ENCODE data around the gene TNNT3.
A peak's percentile ranks its signal among the peaks of the same experiment; 100 is the strongest.

TNNT3 gene

GRCh38 chr11:1888811-1889210 is 30.7 kb upstream of the TNNT3 start:
- no peaks in the 10 kb centered on the region for H3K9me3 Mint-ChIP-seq
- H3K4me1 Mint-ChIP-seq (ENCODE audit: low read depth) = peaks cover 12% of the 10 kb centered on the region
- peak overlapping the region; percentile 35 for H3K4me3 Mint-ChIP-seq

DNA sequence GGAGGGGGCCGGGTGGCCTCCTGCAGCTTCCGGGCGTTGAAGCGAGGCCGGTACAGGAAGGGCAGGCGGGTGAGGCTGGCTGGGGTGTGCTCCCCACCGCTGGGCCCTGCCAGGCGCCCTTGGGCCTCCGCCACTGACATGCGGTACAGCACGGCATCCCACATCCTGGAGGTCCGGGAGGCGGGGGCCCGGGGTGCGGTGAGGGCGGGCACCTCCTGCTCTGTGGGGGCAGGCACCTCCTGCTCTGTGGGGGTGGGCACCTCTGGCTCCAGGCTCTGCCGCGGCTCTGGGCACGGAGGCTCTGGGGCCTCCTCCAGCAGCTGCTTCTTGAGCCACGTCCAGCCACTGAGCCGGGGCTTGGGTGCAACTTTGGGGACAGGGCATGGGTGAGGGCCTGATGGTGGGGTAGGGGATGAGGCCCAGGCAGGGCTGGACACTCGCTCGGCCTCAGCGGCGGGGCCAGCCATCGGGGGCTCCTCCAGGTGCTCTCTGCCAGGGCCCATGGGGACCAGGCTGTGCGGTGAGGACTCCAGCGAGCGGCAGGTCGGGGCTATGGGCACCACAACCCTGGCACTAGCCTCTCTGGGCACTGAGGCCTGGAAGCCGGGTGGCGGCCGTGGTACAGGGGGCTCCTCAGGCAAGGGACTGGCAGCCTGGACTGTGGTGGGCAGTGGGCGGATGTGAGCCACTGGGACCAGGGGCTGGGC is 30.1 kb upstream of the TNNT3 start:
- H3K36me3 Mint-ChIP-seq (ENCODE audit: low read depth) = peaks cover 20% of the 10 kb centered on the region
- peaks cover 12% of the 10 kb centered on the region for H3K4me1 Mint-ChIP-seq (ENCODE audit: low read depth)
- peak overlapping the region; percentile 58 for H3K27ac Mint-ChIP-seq
- no peaks in the 10 kb centered on the region for H3K9me3 Mint-ChIP-seq
- peak overlapping the region; percentile 35 for H3K4me3 Mint-ChIP-seq
- H3K27me3 Mint-ChIP-seq (ENCODE audit: low read depth) = no peaks in the 10 kb centered on the region

More at GRCh38 chr11:1888811-1889210, 30.7 kb upstream of the TNNT3 start:
- Mint-ChIP-seq H3K27me3 (ENCODE audit: low read depth) (no peaks in the 10 kb centered on the region), H3K36me3 (ENCODE audit: low read depth) (peaks cover 20% of the 10 kb centered on the region), H3K27ac (peak overlapping the region; percentile 58)

- no peaks in the 10 kb centered on the region for H3K9me3 Mint-ChIP-seq
Observed at GRCh38 chr11:1889941-1890855, 29.3 kb upstream of the TNNT3 start.

DNA sequence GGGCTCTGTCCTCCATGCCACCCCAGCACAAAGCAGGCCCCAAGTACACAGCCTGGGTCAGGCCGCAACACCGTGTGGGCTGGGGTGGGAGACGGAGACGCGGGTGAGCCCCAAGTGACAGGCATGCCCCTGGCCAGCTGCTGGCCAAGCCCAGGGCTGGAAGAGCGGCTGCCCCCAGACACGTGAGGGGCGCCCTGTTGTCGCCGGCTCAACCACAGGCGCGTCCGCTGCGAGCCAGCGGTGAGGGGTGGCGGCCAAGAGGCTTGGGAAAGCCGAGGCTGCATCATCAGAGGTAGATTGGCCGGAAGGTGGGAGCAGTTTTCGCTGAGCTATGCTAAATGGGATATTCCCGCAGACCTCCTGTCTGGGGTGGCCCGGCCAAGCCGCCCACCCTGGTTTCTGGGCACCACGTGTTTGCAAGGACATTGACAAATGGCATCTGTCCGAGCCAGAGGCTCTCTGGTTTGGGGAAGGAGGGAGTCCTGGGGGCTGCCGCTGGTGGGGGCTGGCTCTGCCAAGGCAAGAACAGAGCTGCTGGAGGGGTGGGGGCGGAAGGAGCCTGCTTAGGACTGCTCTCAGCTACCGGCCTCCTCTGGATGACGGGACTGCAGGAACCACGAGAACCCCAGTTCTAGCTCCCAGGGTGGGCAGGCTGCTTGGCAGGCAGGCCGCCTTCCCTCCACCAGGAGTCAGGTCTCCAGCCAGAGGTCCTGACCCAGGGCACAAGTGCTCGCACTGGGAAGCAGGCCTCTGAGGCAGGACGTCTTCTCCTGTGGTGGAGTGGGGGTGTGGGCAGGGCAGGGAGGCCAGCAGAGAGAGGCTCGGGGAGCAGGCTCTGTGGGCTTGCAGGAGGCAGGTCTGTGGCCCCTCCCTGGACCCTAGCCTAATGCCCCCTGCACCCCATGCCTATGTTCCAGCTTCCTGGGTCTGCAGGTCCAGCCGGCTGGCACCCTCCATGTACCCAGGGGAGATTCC is 28.4 kb upstream of the TNNT3 start:
- Mint-ChIP-seq H3K4me3 (no peak overlapping the region), H3K36me3 (ENCODE audit: low read depth) (peaks cover 20% of the 10 kb centered on the region), H3K9me3 (no peaks in the 10 kb centered on the region), H3K4me1 (ENCODE audit: low read depth) (peaks cover 12% of the 10 kb centered on the region), H3K27me3 (ENCODE audit: low read depth) (peaks cover 3% of the 10 kb centered on the region), H3K27ac (no peak overlapping the region)

More at GRCh38 chr11:1889941-1890855, 29.3 kb upstream of the TNNT3 start:
- no peaks in the 10 kb centered on the region for H3K27me3 Mint-ChIP-seq (ENCODE audit: low read depth)
- peak overlapping the region; percentile 6 for H3K27ac Mint-ChIP-seq
- peaks cover 12% of the 10 kb centered on the region for H3K4me1 Mint-ChIP-seq (ENCODE audit: low read depth)
- peak overlapping the region; percentile 27 for H3K4me3 Mint-ChIP-seq
- H3K36me3 Mint-ChIP-seq (ENCODE audit: low read depth) = peaks cover 20% of the 10 kb centered on the region

DNA sequence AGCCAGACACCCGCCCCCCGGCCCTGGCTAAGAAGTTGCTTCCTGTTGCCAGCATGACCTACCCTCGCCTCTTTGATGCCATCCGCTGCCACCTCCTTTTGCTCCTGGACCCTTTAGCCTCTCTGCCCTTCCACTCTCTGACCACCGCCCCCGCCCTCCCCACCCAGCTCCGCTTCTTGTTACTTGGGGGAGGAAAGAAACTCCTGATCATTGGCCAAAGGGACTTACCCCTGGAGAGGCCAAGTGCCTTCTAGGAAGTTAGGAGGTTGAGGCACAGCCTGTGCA is 27.7 kb upstream of the TNNT3 start, which contains the start of gene PRR33:
Gene PRR33 (minus strand): TSS at position 65 of the 285 bp plus-strand sequence. CDS start 1,311 bp downstream, outside the sequence.
- Mint-ChIP-seq H3K4me1 (ENCODE audit: low read depth) (peaks cover 12% of the 10 kb centered on the region), H3K27ac (peak within 1 kb of the TSS; percentile 27), H3K27me3 (ENCODE audit: low read depth) (peaks cover 9% of the 10 kb centered on the region), H3K9me3 (no peaks in the 10 kb centered on the region), H3K36me3 (ENCODE audit: low read depth) (peaks cover 19% of the 10 kb centered on the region), H3K4me3 (no peak within 1 kb of the TSS)

DNA sequence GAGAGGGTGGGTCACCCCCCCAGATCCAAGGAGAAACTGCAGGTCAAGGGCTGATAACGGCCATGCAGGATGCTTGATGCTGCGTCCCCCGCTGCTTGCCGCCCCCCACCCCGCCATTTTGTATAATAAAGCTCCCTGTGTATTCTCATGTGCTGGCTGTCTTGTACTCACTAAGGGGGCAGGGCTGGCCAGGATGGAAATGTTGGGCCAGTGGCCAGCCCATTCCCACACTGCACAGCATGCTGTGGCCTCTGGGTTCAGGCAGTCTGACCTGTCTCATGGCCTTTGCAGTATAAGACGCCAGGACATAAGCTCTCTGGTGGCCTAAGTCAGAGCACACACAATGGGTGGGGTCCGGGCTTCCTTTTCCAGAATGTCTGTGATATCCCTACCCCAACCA is 27.4 kb upstream of the TNNT3 start:
- no peak overlapping the region for H3K27ac Mint-ChIP-seq

GRCh38 chr11:1892558-1892957 is 26.9 kb upstream of the TNNT3 start:
- H3K27ac Mint-ChIP-seq = peak overlapping the region; percentile 27

More for the DNA sequence above, 27.4 kb upstream of the TNNT3 start:
- Mint-ChIP-seq H3K27me3 (ENCODE audit: low read depth) (peaks cover 12% of the 10 kb centered on the region), H3K36me3 (ENCODE audit: low read depth) (peaks cover 17% of the 10 kb centered on the region), H3K4me3 (no peak overlapping the region), H3K9me3 (no peaks in the 10 kb centered on the region), H3K4me1 (ENCODE audit: low read depth) (peaks cover 12% of the 10 kb centered on the region)

DNA sequence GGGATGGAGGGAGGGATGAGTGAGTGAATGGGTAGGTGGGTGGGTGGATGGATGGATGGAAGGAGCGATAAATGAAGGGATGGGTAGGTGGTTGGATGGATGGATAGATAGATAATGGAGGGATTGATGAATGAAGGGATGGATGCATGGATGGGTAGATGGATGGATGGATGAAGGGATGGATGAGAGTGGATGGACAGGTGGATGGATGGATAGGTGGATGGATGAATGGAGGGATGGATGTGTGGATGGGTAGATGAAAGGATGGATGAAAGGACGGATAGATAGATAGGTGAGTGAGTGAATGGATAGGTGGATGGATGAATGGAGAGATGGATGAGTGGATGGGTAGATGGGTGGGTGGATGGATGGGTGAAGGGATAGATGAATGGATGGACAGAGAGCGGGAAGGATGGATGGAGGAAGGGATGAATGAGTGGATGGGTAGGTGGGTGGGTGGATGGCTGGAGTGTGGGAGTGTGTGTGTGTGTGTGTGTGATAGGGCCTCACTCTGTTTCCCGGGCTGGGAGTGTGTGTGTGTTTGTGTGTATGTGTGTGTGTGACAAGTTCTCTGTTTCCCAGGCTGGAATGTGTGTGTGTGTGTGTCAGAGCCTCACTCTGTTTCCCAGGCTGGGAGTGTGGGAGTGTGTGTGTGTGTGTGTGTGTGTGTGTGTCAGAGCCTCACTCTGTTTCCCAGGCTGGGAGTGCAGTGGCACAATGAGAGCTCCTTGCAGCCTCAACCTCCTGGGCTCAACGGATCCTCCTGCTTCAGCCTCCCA is 25.7 kb upstream of the TNNT3 start:
- peaks cover 22% of the 10 kb centered on the region for H3K27me3 Mint-ChIP-seq (ENCODE audit: low read depth)
- H3K4me3 Mint-ChIP-seq = no peak overlapping the region
- H3K9me3 Mint-ChIP-seq = no peaks in the 10 kb centered on the region
- H3K27ac Mint-ChIP-seq = peak overlapping the region; percentile 22
- H3K4me1 Mint-ChIP-seq (ENCODE audit: low read depth) = peaks cover 3% of the 10 kb centered on the region
- H3K36me3 Mint-ChIP-seq (ENCODE audit: low read depth) = peaks cover 8% of the 10 kb centered on the region

More at GRCh38 chr11:1892558-1892957, 26.9 kb upstream of the TNNT3 start:
- Mint-ChIP-seq H3K36me3 (ENCODE audit: low read depth) (peaks cover 16% of the 10 kb centered on the region), H3K4me1 (ENCODE audit: low read depth) (peaks cover 12% of the 10 kb centered on the region), H3K9me3 (no peaks in the 10 kb centered on the region), H3K4me3 (no peak overlapping the region), H3K27me3 (ENCODE audit: low read depth) (peaks cover 17% of the 10 kb centered on the region)

DNA sequence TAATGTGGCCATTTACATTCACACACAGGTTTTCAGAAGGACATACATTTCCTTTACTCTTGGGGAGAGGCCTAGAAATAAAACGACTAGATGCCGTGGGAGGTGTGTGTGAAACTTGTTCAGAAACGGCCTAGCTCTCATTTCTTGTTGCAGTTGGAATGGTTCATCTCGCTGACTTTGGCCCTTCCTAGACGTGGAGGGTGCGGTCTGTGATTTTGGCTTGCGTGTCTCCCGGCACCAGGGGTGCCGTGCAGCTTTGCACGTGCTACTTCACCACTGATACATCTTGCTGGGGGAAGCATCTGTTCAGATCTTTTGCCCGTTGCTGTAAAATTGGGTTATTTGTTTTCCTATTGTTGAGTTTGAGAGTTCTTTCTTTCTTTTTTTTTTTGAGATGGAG is 24.7 kb upstream of the TNNT3 start:
- Mint-ChIP-seq H3K27ac (peak overlapping the region; percentile 22), H3K9me3 (no peaks in the 10 kb centered on the region), H3K4me1 (ENCODE audit: low read depth) (no peaks in the 10 kb centered on the region), H3K4me3 (no peak overlapping the region), H3K36me3 (ENCODE audit: low read depth) (peaks cover 6% of the 10 kb centered on the region), H3K27me3 (ENCODE audit: low read depth) (peaks cover 25% of the 10 kb centered on the region)

GRCh38 chr11:1896468-1896867 is 23.0 kb upstream of the TNNT3 start:
- Mint-ChIP-seq H3K27me3 (ENCODE audit: low read depth) (peaks cover 30% of the 10 kb centered on the region), H3K27ac (no peak overlapping the region)

DNA sequence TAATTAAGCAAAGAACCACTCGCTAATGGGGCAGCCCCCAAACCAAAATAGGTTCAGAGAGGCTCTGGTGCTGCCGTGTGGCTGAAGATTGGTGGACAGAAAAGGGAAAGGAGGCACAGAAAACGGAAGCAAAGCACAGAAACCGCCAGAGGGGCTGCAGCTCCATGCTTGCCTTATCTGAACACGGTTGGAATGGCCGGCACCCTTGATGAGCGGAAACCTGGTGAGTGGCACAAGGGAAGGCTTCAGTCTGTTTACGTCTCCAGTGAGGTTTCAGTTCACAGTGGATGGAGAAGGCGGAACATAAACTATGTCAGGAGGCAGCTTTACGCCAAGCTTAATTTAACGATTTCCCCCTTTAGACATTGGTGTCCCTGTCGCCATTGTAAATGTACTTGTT is 22.6 kb upstream of the TNNT3 start:
- Mint-ChIP-seq H3K4me1 (ENCODE audit: low read depth) (no peaks in the 10 kb centered on the region), H3K36me3 (ENCODE audit: low read depth) (peaks cover 6% of the 10 kb centered on the region), H3K9me3 (no peaks in the 10 kb centered on the region), H3K27ac (no peak overlapping the region), H3K27me3 (ENCODE audit: low read depth) (peaks cover 30% of the 10 kb centered on the region), H3K4me3 (no peak overlapping the region)

More at GRCh38 chr11:1896468-1896867, 23.0 kb upstream of the TNNT3 start:
- Mint-ChIP-seq H3K36me3 (ENCODE audit: low read depth) (peaks cover 6% of the 10 kb centered on the region), H3K9me3 (no peaks in the 10 kb centered on the region), H3K4me1 (ENCODE audit: low read depth) (no peaks in the 10 kb centered on the region), H3K4me3 (no peak overlapping the region)

- no peak overlapping the region for H3K27ac Mint-ChIP-seq
- no peaks in the 10 kb centered on the region for H3K9me3 Mint-ChIP-seq
- H3K27me3 Mint-ChIP-seq (ENCODE audit: low read depth) = peaks cover 30% of the 10 kb centered on the region
- no peaks in the 10 kb centered on the region for H3K36me3 Mint-ChIP-seq (ENCODE audit: low read depth)
- H3K4me3 Mint-ChIP-seq = no peak overlapping the region
- no peaks in the 10 kb centered on the region for H3K4me1 Mint-ChIP-seq (ENCODE audit: low read depth)
Observed at GRCh38 chr11:1899090-1899489, 20.4 kb upstream of the TNNT3 start.

- Mint-ChIP-seq H3K4me1 (ENCODE audit: low read depth) (no peaks in the 10 kb centered on the region), H3K27me3 (ENCODE audit: low read depth) (peaks cover 30% of the 10 kb centered on the region), H3K4me3 (no peak overlapping the region), H3K27ac (no peak overlapping the region), H3K9me3 (no peaks in the 10 kb centered on the region), H3K36me3 (ENCODE audit: low read depth) (no peaks in the 10 kb centered on the region)
Observed at GRCh38 chr11:1899686-1900085, 19.8 kb upstream of the TNNT3 start.

All from T-helper 1 cell treated with Interleukin-12 subunit alpha and Interleukin-12 subunit beta and Interleukin-4 antibody, amounts not matched to agents 30 μg/mL and 1 μg/mL, for 36 hours (primary cell).